HG02623 (cell line): ENCODE results near the gene IPCEF1.

Source experiments
- ATAC-seq: cut with Tn5 transposase; IDR thresholded peaks from one replicate; pipeline ENCODE4 v1.9.1; 2021; ENCODE audit warnings: moderate library complexity; ENCODE audit not compliant: unreplicated experiment

IPCEF1 gene

GRCh38 chr6:154117485-154117884 is 239.1 kb downstream of the IPCEF1 start:
- no peak for ATAC-seq

DNA sequence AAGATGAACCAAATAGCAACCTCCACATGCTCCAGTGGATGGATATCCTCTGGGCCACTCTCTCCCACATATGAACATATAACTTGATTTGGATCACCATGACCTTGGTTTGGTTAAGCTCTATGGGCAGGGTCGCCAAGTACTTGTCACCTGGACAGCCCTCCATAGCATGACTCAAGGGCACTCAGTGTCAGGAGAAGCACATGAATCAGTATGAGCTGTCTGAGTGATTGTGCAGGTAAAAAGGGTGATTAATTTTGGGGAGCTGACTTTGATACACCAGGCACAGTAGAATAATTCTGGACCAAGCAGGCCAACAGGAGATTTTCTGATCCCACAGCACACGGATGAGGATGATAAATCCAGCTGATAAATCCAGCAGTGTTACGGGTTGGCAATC is 243.2 kb downstream of the IPCEF1 start:
- ATAC-seq: no peak

- ATAC-seq: no peak
These were observed 244.3 kb downstream of the IPCEF1 start for GRCh38 chr6:154112181-154112809.

- no peak for ATAC-seq
These were observed 245.6 kb downstream of the IPCEF1 start for GRCh38 chr6:154111025-154111424.

DNA sequence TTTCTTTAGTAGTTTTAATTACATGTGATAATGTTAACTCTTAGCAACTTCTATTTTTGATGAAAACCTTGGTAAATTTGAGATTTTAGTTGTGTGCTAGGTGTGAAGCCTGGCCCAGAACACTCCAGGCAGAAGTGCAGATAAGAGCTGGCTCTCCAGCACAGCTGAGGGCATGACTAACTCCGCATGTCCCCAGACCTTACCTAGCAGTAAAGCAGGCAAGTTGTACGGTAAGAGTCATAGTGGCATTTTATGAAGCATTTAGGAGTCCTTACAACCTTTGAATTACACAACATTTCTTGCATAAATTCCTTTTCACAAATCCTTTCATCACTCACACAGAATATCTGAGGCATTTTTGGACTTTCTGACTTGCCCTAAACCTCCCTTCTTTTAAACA is 250.4 kb downstream of the IPCEF1 start:
- ATAC-seq: no peak
